Epithelial cell of proximal tubule (primary cell): ENCODE data around the gene LTC4S. TPM values are rescaled to one million over a fixed set of nuclear protein-coding genes. Genes with fewer than 3 reads are reported as not detected.

Source experiments
- DNase-seq: peaks from one replicate; pipeline ENCODE4 v3.0.0-alpha.2; 2011; ENCODE audit warnings: low read depth
- H3K4me3 ChIP-seq: 2 replicates; pipeline ENCODE4 v1.5.1; 2011; ENCODE audit warnings: low read depth, mild to moderate bottlenecking, low read length
- CTCF ChIP-seq: conservative IDR thresholded peaks from 2 replicates; pipeline ENCODE4 v1.5.1; 2012; ENCODE audit warnings: low read depth, mild to moderate bottlenecking, low read length
- total RNA-seq: library from RNA; depleted of rRNA; stranded (reverse); fragments of >200 nt; gene quantifications from 2 replicates; pipeline ENCODE4 v1.2.3, GENCODE V29; 2015

Gene LTC4S
- total RNA-seq, 1 donor from 2014 or later, result 9.1 TPM

- DNase-seq, result no peak
- TF ChIP-seq CTCF, result no peak
- no peak overlapping the region for H3K4me3 ChIP-seq
Measured at GRCh38 chr5:179769796-179770195, 24.0 kb upstream of the LTC4S start.

- TF ChIP-seq CTCF, result no peak
- no peak overlapping the region for H3K4me3 ChIP-seq
- DNase-seq, result no peak
Measured at GRCh38 chr5:179771311-179771895, 22.4 kb upstream of the LTC4S start.

DNA sequence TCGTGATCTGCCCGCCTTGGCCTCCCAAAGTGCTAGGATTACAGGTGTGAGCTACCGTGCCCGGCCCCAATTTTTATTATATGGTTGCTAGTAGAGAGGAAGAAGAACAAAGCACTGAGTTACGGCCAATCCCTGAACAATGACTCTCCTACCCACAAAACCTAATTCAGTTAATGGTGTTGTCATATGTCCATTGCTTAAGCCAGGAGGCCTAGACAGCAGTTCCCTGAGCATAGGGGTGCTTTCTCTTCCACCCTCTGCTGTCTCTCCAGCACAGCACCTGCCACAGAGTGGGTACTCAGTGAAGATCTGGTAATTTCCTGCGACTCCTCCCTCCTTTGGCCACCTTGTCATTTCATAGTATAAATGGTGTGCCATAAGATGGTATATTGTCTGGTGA lies 21.4 kb upstream of the LTC4S start:
- no peak for TF ChIP-seq CTCF
- no peak for DNase-seq
- H3K4me3 ChIP-seq, result no peak overlapping the region

GRCh38 chr5:179773686-179774040 lies 20.1 kb upstream of the LTC4S start:
- TF ChIP-seq CTCF, result no peak
- no peak for DNase-seq
- H3K4me3 ChIP-seq, result no peak overlapping the region

GRCh38 chr5:179774442-179774841 lies 19.3 kb upstream of the LTC4S start:
- no peak for DNase-seq
- no peak overlapping the region for H3K4me3 ChIP-seq
- TF ChIP-seq CTCF, result no peak

DNA sequence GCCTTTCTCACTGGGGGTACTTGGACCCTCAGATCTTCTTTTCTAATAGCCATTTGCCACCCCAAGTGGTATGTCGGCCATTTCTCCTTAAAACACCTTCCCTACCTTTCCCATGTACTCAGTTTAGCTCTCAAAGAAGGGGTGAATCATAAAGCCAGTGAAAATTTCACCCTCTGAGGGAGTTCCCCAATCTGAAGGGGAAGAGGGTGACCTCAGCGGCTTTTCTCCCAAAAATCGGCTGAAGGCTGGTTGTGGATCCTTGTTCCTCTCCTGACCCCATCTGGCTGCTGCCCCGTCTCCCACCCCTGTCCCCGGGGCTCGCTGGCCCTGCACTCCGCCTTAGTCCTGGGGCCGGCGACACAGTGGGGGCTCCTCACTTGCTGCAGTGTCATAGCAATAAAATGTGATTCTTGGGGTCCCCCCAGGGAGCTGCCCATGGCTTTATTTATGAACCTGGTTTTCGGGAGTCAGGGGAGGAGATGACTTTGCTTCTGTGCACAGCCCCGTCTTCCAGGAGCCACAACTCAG lies 17.3 kb upstream of the LTC4S start:
- DNase-seq, result no peak
- H3K4me3 ChIP-seq, result no peak overlapping the region
- TF ChIP-seq CTCF, result no peak

- TF ChIP-seq CTCF, result no peak
- DNase-seq, result no peak
- H3K4me3 ChIP-seq, result no peak overlapping the region
Measured at GRCh38 chr5:179777456-179777855, 16.3 kb upstream of the LTC4S start.
